ENCODE results near the gene MAP3K8. TPM values are rescaled to one million over a fixed set of nuclear protein-coding genes. Genes with fewer than 3 reads are reported as not detected.

Gene MAP3K8
- total RNA-seq, 1 donor from 2014 or later: 7.3 TPM

DNA sequence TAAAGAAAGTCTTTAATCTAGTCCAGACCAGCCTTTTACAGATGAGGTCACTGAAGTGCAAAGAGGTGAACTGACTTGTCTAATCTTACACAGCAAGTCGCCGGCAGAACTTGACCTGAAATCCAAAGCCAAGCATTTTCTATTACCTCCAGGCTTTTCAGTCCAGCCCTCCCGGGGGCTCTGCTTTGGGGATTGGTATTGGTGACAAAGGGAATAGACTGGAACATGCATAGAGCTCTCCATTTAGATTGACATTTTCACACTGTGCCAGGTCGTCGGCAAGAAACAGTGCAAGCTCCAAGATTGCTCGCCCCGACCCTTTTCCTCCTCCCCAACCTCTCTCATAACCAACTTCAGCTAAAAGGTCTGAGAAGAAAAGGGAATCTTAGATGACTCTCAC lies 42.7 kb upstream of the MAP3K8 start:
- Histone ChIP-seq H3K4me1 (no peaks in the 10 kb centered on the region), H3K9me3 (ENCODE audit: low read depth) (no peaks in the 10 kb centered on the region), H3K27ac (no peak overlapping the region), H3K79me2 (ENCODE audit: low read depth) (no peaks in the 10 kb centered on the region), H3K36me3 (no peaks in the 10 kb centered on the region), H3K4me2 (no peak overlapping the region), H3K4me3 (no peak overlapping the region), H3K9ac (no peak overlapping the region), H3K27me3 (peaks cover 4% of the 10 kb centered on the region), H4K20me1 (ENCODE audit: low read depth) (no peaks in the 10 kb centered on the region), H2AFZ (replicated peaks) (no peak overlapping the region), H3F3A (ENCODE audit: low read depth) (no peaks in the 10 kb centered on the region)
- peak overlapping the region; percentile 72 for H3K27ac Mint-ChIP-seq
- H3K36me3 Mint-ChIP-seq: no peaks in the 10 kb centered on the region
- no peak overlapping the region for H3K4me3 Mint-ChIP-seq
- no peak for DNase-seq (ENCODE audit: low spot score)
- no peak for TF ChIP-seq EZH2 (IDR thresholded peaks at IDR 0.05)
- TF ChIP-seq, protein P1, sequence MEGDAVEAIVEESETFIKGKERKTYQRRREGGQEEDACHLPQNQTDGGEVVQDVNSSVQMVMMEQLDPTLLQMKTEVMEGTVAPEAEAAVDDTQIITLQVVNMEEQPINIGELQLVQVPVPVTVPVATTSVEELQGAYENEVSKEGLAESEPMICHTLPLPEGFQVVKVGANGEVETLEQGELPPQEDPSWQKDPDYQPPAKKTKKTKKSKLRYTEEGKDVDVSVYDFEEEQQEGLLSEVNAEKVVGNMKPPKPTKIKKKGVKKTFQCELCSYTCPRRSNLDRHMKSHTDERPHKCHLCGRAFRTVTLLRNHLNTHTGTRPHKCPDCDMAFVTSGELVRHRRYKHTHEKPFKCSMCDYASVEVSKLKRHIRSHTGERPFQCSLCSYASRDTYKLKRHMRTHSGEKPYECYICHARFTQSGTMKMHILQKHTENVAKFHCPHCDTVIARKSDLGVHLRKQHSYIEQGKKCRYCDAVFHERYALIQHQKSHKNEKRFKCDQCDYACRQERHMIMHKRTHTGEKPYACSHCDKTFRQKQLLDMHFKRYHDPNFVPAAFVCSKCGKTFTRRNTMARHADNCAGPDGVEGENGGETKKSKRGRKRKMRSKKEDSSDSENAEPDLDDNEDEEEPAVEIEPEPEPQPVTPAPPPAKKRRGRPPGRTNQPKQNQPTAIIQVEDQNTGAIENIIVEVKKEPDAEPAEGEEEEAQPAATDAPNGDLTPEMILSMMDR (IDR thresholded peaks at IDR 0.05): no peak
- TF ChIP-seq EZH2phosphoT487 (IDR thresholded peaks at IDR 0.05): no peak
- H3K4me1 Mint-ChIP-seq: peaks cover 29% of the 10 kb centered on the region
- H3K27me3 Mint-ChIP-seq (ENCODE audit: insufficient read depth, low read depth): peaks cover 13% of the 10 kb centered on the region
- H3K9me3 Mint-ChIP-seq: peaks cover 6% of the 10 kb centered on the region

DNA sequence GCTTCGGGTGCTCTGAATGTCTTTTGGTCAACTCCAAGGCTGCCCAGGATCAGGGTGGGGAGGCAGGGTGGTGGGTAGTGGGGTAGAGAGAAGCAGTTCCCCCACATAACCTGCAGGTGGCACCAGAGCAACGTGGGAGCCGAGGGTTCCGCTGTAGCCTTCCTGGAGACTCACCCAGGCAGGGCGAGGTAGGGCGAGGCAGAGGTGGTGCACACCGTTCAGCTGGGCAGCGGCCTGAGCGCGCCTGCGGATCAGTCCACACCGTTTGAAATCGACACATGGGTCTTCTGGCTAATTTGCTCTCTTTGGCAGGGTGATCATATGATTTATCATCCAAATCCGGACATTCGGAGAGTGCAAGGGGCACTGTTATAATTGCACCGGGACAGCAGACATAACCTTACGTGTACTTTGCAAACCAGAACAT lies 41.4 kb upstream of the MAP3K8 start:
- Mint-ChIP-seq H3K4me3 (no peak overlapping the region), H3K4me1 (peaks cover 35% of the 10 kb centered on the region), H3K27me3 (ENCODE audit: insufficient read depth, low read depth) (peaks cover 6% of the 10 kb centered on the region), H3K36me3 (no peaks in the 10 kb centered on the region), H3K27ac (no peak overlapping the region), H3K9me3 (peaks cover 3% of the 10 kb centered on the region)
- Histone ChIP-seq H3K36me3 (no peaks in the 10 kb centered on the region), H3K9ac (no peak overlapping the region), H3K27me3 (peaks cover 4% of the 10 kb centered on the region), H3K79me2 (ENCODE audit: low read depth) (no peaks in the 10 kb centered on the region), H3F3A (ENCODE audit: low read depth) (no peaks in the 10 kb centered on the region), H3K27ac (no peak overlapping the region), H3K4me1 (no peaks in the 10 kb centered on the region), H2AFZ (replicated peaks) (no peak overlapping the region), H3K4me3 (no peak overlapping the region), H4K20me1 (ENCODE audit: low read depth) (no peaks in the 10 kb centered on the region), H3K4me2 (no peak overlapping the region), H3K9me3 (ENCODE audit: low read depth) (no peaks in the 10 kb centered on the region)
- TF ChIP-seq EZH2phosphoT487 (IDR thresholded peaks at IDR 0.05): no peak
- TF ChIP-seq EZH2 (IDR thresholded peaks at IDR 0.05): no peak
- TF ChIP-seq, protein P1 (IDR thresholded peaks at IDR 0.05): peak; percentile 89
- peak; percentile 85 for DNase-seq (ENCODE audit: low spot score)

DNA sequence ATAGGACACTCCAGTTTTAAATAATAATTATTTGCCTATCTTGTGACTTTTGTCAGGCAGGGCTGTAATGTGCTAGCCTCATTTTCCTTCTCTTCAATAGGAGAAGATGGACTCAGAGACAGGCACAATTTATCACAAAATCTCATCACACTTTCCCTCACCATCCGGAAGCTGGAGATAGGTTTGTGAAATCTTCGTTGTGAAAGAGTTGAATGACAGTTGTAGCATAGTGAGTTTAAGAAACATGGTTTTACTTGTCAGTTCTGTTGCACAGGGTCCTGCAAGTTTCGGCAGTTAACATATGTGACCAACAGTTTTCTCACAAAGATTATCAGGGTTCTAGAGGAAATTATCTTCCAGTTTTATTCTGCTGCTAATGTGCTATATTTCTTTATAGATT lies 37.7 kb upstream of the MAP3K8 start:
- no peak for DNase-seq (ENCODE audit: low spot score)
- H3K4me3 Mint-ChIP-seq: no peak overlapping the region

More for the DNA sequence above, 37.7 kb upstream of the MAP3K8 start:
- no peak overlapping the region for H3K9ac ChIP-seq
- TF ChIP-seq, protein P1 (IDR thresholded peaks at IDR 0.05): no peak
- TF ChIP-seq EZH2 (IDR thresholded peaks at IDR 0.05): no peak
- TF ChIP-seq EZH2phosphoT487 (IDR thresholded peaks at IDR 0.05): no peak
- H3K27ac ChIP-seq: no peak overlapping the region
- peaks cover 4% of the 10 kb centered on the region for H3K27me3 ChIP-seq
- H3K4me2 ChIP-seq: no peak overlapping the region
- H4K20me1 ChIP-seq (ENCODE audit: low read depth): no peaks in the 10 kb centered on the region
- H2AFZ ChIP-seq (replicated peaks): no peak overlapping the region
- H3F3A ChIP-seq (ENCODE audit: low read depth): no peaks in the 10 kb centered on the region
- H3K4me1 Mint-ChIP-seq: peaks cover 34% of the 10 kb centered on the region
- H3K4me1 ChIP-seq: no peaks in the 10 kb centered on the region
- peaks cover 2% of the 10 kb centered on the region for H3K9me3 Mint-ChIP-seq
- H3K4me3 ChIP-seq: no peak overlapping the region
- H3K36me3 ChIP-seq: no peaks in the 10 kb centered on the region
- no peak overlapping the region for H3K27ac Mint-ChIP-seq
- H3K36me3 Mint-ChIP-seq: no peaks in the 10 kb centered on the region
- no peaks in the 10 kb centered on the region for H3K79me2 ChIP-seq (ENCODE audit: low read depth)
- no peaks in the 10 kb centered on the region for H3K9me3 ChIP-seq (ENCODE audit: low read depth)
- peaks cover 8% of the 10 kb centered on the region for H3K27me3 Mint-ChIP-seq (ENCODE audit: insufficient read depth, low read depth)

Measured in neural progenitor cell (in vitro differentiated cells).